Right forelimb (tissue), 1 donor: ENCODE measurements around the gene AGPAT4.
"Not testable (repeated sequence)": the region's sequence is repeated elsewhere in the genome, so short reads cannot be mapped to it uniquely, and the experiment has no call there.

Source experiments
- DNase-seq: peaks from one replicate; pipeline ENCODE4 v3.0.0-alpha.2; 2018

Gene AGPAT4

GRCh38 chr6:161136655-161137054 is 137.2 kb downstream of the AGPAT4 start:
- no peak for DNase-seq

DNA sequence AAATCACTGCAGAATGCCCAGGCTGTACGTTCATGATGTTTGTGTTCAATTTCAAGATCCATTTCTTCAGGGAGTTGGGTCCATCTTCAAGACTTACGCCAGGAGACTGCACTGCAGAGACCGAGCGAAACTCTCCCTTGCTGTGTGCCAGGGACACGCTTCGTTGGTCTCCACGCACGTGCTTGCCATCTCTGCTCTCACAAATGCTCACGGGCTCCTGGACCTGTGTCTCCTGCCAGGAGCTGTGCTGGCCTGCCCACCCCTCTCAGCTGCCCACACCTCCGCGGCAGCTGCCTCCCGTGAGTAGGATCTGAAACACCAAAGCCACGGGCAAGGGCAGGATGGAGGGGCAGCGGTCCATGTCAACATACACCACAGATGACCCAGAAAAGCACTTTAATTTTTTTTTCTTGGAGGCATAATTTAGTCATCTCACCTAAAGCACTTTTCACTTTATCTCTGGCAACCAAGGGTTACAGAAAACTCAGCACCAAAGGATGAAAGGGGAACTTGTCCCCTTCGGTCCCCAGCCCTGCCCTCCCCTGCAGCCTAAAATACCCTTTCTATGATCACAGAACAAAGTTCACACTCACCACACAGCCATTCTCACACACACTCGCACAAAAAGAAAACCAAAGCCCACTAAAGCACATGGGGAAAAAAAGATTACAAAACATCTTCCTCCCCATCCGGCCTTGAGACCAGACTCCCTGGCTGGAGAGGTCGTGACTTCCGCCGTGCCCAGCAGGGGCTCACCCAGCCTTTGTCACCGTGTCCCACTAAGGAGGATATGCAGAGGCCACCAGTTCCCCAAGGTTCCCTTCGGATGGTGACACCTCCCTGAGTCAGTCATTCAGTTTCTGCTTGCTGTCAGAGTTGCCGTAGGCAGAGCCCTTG is 137.9 kb downstream of the AGPAT4 start:
- no peak for DNase-seq

- no peak for DNase-seq
Measured at GRCh38 chr6:161134550-161135298, 139.1 kb downstream of the AGPAT4 start.

- no peak for DNase-seq
Measured at GRCh38 chr6:161133963-161134362, 139.9 kb downstream of the AGPAT4 start.

DNA sequence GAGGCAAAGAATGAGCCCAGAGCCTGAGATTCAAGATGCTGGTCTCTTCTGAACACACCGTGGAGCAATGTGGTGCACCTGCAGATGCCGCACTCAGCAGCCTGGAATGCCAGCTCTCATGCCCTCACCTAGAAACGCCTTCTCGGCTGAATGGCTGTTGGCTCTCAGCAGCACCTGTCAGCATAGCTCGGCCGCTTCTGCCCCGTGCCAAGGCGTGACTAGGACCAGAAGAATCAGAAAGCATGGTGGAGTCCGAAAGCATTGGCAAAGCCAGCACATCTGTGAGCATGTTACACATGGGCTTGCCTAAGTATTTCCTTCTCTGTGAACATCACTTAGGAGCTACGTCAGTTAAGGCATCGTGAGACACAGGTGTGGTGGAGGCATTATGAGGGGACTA is 141.5 kb downstream of the AGPAT4 start:
- no peak for DNase-seq

DNA sequence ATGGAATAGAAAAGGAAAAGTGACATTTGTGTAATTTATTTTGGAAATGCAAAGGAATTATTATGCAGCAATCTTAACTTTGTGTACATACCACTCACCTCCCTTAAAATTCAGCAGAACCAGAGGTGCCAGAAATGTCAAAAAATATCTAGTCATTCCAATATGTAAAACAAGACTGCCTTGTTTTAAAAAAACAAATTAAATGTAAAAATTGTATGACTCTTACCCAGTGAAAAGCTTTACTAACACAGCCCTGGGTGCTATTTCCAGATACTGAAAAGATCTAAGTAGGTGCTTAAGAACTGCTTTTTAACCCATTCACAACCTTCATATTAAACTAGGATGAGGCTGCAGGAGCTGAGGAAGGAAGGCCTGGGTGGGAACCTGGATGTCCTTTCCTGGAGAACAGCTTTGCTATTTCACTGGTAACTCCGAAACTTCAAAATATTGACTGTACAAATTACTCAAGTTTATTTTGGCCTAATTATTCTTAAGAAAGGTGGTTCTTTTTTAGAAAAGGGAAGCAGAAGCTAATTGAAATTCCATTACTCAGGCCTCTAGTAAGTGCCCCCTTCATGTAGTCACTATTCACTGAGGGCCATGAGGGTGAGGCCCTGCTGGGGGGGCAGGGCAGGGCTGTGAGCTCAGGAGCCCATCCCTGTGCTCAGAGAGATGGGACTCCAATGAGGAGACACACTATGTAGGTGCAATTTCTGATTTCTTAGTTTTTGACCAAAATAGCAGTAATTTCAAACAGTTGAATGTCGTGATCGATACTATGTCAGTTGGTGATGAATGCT is 142.7 kb downstream of the AGPAT4 start:
- DNase-seq = no peak

DNA sequence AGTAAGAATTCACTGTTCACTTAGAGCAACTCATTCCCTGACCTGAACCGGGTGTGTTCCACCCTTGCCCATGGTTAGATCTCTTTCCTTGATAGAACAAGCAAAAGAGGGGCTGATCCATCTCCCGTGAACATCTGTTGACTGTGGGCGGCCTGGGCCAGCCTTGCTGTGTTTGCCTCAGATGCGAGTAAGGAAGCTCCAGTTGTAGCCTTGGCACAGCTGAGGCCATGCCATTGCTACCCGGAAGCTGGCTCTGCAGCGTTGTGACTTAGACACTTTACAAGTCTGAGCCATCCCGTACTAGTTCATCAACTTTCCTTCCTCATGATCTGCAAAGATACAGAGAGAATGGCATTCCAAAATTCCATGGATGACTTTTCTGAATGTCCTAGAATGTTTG is 143.3 kb downstream of the AGPAT4 start:
- no peak for DNase-seq

DNA sequence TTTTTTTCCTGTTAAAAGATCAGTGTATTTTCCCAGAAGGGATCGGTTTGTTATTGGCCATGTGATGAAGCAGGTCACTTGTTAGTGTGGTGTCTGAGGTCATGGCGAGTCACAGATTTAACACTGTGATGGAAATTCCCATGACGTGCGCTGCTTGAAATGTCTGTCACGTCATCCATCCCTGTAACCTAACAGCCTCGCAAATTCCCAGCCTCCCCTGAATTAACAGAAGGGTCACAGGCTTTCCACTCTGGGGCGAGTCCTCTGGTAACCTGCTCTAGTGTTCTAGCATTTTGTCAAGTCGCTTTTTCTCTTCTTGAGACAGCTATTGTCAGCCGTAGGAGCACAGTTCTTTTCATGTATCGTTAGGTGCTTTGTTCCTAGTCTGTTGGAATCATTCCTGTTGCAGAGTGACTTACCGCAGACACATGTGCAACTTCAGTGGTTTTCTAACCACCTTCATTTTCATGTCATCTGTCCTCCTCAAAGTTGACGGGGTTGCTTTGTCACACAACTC is 145.1 kb downstream of the AGPAT4 start:
- no peak for DNase-seq

DNA sequence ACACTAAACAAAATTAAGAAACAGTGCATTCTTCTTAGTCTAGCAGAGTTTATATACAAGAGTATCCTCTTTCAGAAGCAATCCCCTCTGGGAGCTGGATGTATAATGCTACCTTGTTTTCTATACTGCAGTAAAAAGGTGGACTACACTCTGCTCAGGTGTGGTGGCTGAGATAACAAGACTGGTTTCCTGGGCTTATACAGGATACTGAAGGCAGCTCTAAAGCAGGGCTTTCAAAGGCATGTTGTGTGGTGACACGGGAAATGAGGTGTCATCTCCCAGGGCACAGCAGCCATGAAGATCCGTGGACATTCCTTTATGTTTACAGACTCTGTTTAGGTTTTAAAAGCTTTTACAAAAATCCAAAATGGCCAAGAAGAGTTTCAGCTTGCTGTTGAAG is 145.6 kb downstream of the AGPAT4 start:
- no peak for DNase-seq

- DNase-seq = no peak
Measured at GRCh38 chr6:161127071-161127740, 146.7 kb downstream of the AGPAT4 start.

- no peak for DNase-seq
Measured at GRCh38 chr6:161125591-161125990, 148.3 kb downstream of the AGPAT4 start.

DNA sequence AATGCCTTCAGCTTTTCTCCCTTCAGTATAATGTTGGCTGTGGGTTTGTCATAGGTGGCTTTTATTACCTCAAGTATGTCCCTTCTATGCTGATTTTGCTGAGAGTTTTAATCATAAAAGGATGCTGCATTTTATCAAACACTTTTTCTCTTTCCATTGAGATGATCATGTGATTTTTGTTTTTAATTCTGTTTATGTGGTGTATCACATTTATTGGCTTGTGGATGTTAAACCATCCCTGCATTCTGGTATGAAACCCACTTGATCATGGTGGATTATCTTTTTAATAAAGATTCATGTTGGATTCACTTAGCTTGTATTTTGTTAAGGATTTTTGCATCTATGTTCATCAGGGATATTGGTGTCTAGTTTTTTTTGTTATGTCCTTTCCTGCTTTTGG is 150.5 kb downstream of the AGPAT4 start:
- not testable (repeated sequence) for DNase-seq

DNA sequence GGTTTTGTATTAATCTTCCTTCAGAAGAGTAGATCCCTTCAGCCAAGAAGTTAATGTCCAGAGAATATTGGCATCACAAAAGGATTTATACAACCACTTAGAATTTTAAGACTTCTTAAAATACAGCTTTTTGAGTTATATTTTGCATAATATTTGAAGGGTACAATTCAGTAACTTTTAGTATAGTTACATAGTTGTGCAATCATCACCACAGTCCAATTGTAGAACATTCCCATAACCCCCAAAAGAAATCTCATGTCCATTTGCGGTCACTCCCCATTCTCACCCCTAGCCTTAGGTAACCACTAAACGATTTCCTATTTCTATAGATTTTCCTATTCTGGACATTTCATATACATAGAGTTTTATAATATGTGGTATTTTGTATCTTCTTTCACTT is 155.9 kb downstream of the AGPAT4 start:
- no peak for DNase-seq

- DNase-seq = no peak
Measured at GRCh38 chr6:161117308-161117707, 156.6 kb downstream of the AGPAT4 start.

DNA sequence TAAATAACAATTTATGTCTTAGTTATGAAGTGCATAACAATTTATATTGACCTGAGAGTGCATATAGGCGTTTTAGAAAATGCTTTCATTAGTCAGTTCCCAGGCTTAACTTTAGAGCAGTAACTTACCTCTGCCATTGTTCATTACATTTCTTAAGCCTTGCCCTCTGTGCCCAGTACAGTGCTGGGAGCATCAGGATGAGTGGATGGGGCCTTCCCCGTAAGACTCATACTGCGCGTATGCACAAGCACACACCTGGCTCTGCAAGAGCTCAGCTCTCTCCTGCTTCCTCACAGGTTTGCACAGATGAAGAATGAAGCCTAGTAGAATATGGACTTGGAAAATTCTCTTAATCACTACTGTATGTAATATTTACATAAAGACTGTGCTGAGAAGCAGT is 157.3 kb downstream of the AGPAT4 start:
- DNase-seq = no peak

DNA sequence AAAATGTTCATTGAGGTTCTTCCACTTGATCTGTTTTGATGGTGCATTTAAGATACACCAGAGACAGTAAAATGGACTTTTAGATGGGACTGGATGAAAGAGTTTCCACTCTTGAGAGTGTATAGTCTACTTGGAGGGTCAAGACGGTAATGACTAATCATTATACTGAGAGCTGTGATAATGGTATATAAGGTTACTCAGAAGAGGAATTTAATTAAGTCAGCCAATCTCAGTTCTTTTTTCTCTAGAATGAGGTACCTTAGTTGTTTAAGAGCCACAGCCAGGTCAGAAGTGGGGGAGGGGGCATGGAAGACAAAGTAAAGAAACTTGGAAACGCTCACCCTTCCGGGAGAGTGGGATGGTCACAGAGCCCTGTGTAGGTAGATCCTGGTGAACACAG is 158.4 kb downstream of the AGPAT4 start:
- no peak for DNase-seq

DNA sequence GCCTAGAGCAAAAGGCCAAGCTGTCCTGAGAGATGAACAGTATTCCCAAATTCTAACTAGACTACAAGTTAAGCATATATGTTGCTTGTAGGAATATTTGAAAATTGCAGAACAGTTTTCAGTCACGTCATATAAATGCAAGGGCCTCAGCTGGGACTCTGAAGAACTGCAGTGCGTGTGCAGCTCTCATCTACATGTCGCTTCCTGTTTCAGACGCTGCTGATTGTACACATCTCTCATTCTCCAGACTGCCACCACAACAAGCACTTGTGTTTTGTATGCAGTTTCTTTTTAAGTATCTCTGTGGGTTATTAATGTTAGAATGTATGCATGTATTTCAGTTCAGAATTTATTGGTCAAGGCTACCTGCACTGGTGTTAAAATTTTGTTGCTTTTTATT is 162.6 kb downstream of the AGPAT4 start:
- DNase-seq = no peak

GRCh38 chr6:161110028-161110779 is 163.7 kb downstream of the AGPAT4 start:
- no peak for DNase-seq

GRCh38 chr6:161109366-161109765 is 164.5 kb downstream of the AGPAT4 start:
- DNase-seq = no peak

GRCh38 chr6:161108916-161109315 is 164.9 kb downstream of the AGPAT4 start:
- DNase-seq = no peak
